Measurements from ENCODE around the gene COL25A1.

The COL25A1 gene

DNA sequence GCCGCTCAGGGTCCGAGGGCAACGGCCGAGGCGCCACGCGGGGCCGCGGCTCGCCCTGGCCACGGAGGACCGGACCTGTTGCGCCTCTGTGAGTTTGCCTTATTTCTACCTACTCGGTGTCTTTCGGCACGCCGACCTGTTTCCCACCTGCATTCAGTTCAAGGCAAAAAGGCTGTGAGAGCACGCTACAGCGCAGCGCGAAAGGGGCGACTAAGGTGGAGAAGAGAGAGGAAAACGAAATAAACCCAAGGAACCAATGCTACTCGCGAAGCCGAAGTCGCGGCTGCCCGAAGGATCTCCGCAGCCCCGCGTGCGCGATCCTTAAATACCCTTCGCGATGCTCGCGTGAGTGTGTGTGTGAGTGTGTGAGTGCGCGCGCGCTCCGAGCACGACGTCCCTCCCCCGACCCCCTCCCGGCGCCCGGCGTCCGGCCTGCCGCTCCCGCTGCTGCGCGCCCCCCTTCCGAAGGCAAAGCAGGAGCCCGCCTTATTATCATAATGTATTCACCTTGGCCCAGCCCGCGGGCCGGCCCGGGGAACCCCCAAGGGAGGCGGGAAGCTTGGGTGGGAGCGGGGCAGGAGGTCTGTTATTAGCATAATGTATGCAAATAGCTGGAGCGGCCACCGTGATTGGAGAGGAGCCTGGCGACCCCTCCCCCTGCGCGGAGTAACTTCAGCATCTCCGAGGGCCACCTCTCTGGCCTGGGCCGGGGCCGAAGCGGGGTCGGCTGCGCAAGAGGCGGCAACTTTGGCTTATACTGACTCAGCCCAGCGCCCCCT is at the start of gene COL25A1:
Gene COL25A1, minus strand, starts transcription at position 298 of the 779 bp plus-strand sequence.
- DNase-seq (ENCODE audit: low read depth), result peak; percentile 26

DNA sequence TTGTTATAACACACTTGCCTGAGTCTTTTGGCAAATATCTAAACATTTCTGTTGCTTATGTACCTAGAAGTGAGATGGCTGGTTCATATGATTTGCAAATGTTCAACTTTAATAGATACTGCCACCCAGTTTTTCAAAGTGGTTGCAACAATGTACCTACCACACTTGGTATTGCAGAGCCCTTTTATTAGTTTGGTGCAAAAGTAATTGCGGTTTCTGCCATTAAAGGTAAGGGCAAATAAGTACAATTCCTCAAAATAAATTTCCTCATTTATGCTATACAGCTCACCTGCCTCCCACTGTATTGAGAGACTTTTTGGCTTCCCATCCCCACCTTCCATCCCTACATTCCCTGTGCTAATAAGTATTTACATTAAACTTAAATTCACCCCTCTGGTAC is 47.7 kb upstream of the COL25A1 start:
- no peak for DNase-seq (ENCODE audit: low read depth)

DNA sequence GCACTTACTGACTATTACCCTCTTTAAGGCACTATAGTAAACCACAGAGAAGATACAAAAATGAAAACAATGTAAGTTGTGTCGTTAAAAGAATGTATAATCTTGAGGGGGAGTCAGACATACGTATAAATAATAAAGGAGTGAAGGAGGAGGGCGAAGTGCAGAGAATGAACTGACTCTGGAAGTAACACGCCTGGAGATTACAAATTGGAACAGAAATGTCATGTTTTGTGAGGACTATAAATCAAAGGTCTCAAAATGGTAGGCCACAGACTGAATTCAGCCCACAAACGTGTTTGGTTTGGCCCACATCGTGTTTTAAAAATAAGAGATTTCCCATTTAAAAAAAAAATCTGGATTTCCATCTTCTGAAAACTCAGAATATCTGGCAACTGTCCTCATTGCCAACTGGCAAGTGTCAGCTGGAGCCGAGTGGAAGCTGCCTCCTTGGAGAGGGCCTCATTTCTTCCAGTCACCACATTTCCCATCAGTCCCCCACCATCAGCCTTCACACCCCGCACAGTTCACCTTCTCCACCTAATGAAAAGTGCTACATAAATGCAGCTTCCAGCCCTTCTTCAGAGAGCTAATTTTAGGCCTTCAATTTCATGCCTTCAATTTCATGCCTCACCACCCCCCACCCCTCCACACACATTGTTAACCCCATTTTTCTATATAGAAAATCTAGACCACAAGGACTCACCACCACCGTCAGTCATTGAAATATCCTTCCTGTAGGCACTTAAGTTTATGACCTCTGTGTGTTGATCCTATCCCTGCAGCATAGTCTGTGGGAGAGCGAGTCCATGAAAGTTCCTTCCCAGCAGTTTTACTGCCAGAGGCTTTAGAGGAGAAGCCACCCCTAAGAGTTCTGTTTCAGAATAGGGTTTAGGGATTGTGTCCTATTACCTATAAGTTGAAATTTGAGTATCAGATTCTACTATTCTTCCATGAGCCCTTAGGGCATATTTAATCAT is 32.0 kb upstream of the COL25A1 start:
- no peak for DNase-seq (ENCODE audit: low read depth)

GRCh38 chr4:109332926-109333464 is 30.5 kb upstream of the COL25A1 start:
- peak; percentile 11 for DNase-seq (ENCODE audit: low read depth)

DNA sequence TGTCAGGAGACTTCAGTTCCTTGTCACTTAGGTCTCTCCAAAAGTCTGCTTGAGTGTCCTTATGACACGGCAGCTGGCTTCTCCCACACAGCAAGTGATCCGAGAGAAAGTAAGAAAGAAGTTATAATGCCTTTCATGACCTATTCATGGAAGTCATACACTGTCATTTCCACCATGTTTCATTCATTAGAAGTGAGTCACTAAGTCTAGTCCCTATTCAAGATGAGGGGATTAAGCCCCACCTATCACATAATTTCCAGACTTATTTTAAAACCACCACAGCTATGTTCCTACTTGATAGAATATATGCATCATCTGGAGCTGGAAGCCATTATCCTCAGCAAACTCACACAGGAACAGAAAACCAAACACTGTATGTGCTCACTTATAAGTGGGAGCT is 25.2 kb upstream of the COL25A1 start:
- DNase-seq (ENCODE audit: low read depth), result no peak

DNA sequence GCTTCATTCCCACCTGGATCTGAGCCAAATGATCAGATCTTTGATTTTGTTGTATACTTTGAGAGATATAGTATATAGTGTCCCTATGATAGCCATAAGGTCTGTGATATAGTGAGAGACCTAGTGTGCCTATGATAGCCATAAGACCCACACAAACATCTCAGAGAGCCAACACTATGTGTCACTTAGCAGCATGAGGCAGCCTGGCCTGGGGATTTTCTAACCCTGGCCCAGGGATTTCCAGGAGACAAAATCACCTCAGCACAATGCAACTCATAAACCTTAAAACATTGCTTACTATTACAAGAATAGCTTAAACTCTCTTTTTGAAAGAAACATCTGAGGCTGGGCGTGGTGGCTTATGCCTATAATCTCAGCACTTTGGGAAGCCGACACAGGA is 23.2 kb upstream of the COL25A1 start:
- DNase-seq (ENCODE audit: low read depth), result no peak

DNA sequence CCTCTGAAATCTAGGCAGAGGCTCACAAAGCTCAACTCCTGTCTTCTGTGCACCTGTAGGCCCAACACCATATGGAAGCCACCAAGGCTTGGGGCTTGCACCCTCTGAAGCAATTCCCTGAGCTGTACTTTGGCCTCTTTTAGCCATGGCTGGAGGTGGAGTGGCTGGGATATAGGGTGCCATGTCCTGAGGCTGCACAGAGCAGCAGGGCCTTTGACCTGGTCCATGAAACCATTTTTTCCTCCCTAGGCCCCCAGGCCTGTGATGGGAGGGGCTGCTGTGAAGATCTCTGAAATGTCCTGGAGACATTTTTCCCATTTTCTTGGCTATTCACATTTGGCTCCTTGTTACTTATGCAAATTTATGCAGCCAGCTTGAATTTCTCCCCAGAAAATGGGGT is 20.9 kb upstream of the COL25A1 start:
- DNase-seq (ENCODE audit: low read depth), result no peak

DNA sequence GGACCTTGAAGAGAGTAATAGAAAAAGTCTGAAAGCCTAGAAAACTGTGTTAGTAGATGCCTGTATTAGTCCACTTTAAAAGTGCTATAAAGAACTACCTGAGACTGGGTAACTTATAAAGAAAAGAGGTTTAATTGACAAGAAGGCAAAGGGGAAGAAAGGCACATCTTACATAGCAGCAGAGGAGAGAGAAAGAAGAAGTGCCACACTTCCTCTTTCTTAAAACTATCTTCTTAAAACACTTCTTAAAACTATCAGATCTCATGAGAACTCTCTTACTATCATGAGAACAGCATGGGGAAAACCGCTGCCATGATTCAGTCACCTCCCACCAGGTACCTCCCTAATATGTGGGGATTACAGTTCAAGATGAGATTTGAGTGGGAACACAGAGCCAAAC is 18.8 kb upstream of the COL25A1 start:
- no peak for DNase-seq (ENCODE audit: low read depth)

GRCh38 chr4:109319684-109320083 is 17.2 kb upstream of the COL25A1 start:
- no peak for DNase-seq (ENCODE audit: low read depth)

DNA sequence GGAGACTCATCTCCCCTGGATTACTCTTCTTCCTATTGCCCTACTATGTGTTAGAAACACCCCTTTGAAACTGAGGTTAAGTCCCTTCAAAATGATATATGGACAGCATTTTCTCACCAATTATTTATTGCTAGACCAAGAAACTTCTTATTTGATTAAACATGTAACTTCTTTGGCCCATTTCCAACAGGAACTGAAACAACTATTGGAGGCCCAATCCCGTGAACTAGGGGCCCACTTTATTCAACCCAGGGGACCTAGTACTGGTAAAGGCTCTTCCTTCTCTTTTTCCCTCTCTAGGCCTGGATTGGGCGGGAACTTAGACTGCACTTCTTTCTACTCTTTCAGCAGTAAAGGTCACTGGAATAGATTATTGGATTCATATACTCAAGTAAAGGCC is 16.7 kb upstream of the COL25A1 start:
- no peak for DNase-seq (ENCODE audit: low read depth)

DNA sequence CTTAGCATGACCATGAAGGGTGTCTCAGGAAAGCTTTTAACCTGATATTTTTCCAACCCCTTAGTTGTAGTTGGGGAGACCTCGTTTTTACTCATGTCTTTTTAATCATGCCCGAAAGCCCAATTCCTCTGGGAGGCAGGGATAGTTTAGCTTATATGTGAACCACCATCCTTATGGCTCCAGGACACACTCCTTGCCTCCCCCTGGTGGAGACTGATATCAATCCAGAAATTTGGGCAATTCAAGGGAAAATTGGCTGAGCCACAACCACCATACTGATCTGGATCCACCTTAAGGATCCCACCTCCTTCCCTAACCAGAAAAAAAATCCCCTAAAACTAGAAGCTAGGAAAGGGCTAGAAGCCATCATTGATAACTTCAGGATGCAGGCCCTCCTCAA is 13.4 kb upstream of the COL25A1 start:
- DNase-seq (ENCODE audit: low read depth), result peak; percentile 22

- DNase-seq (ENCODE audit: low read depth), result no peak
Observed at GRCh38 chr4:109315341-109315740, 12.9 kb upstream of the COL25A1 start.

GRCh38 chr4:109313168-109314133 is 11.0 kb upstream of the COL25A1 start:
- DNase-seq (ENCODE audit: low read depth), result no peak

GRCh38 chr4:109303140-109303496 is 660 bp upstream of the COL25A1 start:
- peak; percentile 10 for DNase-seq (ENCODE audit: low read depth)

- DNase-seq (ENCODE audit: low read depth), result no peak
Observed at GRCh38 chr4:109301651-109302360, 652 bp downstream of the COL25A1 start.

- DNase-seq (ENCODE audit: low read depth), result peak; percentile 19
Observed at GRCh38 chr4:109298279-109299010, 4.0 kb downstream of the COL25A1 start.

DNA sequence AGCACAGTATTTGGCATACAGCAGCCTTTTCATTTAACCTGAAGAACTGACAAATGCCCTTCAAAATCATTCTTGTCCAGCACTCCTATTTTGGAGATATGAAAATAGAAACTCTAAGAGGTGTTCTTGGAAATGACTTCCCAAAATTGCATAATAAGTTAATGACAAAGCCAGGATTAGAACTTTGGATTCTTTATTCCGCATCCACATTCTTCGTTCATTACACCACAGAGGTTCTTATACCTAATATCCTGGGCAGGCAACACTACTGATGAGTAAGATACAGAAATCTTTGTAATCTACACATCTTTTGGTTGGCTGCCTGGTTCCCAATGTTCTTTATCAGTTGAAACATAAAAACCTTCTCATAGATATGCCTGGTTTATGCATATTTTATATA is 5.9 kb downstream of the COL25A1 start:
- peak; percentile 51 for DNase-seq (ENCODE audit: low read depth)

DNA sequence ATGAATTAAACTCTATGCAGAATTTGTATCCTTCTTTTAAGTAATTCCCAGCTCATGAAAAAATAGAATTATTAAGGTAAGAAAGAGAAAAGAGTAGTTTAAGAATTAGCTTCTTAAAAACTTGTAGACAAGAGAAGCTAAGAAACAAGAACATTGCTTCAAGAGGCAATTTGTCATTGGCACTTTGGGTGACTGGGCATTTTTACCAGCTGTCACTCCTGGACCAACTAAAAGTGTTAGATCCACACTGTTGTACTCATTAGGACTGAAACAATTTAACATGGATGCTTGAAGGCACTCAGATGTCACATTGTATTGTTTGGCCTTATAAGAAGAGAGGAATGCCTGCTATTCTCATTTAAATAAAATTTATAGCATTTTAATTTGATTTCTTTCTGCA is 7.4 kb downstream of the COL25A1 start:
- DNase-seq (ENCODE audit: low read depth), result no peak

GRCh38 chr4:109294468-109295020 is 7.9 kb downstream of the COL25A1 start:
- peak; percentile 77 for DNase-seq (ENCODE audit: low read depth)

GRCh38 chr4:109294006-109294405 is 8.5 kb downstream of the COL25A1 start:
- peak; percentile 15 for DNase-seq (ENCODE audit: low read depth)

All from iris pigment epithelial cell (primary cell).